Measurements from ENCODE around the gene CSNK1A1L. TPM values are rescaled to one million over a fixed set of nuclear protein-coding genes. Genes with fewer than 3 reads are reported as not detected.

Gene CSNK1A1L
- total RNA-seq, 4 donors from 2014 or later, result not detected

DNA sequence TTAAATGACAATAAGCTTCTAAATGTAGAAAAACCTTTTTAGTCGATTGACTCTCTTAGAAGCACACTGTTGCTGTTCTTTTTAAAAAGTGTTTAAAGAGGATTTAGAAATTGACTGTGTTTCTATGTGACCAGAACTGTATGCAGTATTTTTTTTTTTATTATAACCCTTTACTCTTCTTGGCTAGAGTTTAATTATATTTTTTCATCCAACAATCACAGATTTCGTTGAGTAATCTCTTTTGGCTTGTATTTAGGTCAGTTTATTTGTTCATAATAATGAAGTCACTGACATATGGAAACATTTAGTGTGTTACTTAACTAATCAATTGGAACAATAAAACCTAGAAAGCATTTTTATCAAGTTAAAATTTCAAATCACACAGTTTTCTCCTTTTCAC, 19.9 kb downstream of the CSNK1A1L start:
- TF ChIP-seq, protein P1, sequence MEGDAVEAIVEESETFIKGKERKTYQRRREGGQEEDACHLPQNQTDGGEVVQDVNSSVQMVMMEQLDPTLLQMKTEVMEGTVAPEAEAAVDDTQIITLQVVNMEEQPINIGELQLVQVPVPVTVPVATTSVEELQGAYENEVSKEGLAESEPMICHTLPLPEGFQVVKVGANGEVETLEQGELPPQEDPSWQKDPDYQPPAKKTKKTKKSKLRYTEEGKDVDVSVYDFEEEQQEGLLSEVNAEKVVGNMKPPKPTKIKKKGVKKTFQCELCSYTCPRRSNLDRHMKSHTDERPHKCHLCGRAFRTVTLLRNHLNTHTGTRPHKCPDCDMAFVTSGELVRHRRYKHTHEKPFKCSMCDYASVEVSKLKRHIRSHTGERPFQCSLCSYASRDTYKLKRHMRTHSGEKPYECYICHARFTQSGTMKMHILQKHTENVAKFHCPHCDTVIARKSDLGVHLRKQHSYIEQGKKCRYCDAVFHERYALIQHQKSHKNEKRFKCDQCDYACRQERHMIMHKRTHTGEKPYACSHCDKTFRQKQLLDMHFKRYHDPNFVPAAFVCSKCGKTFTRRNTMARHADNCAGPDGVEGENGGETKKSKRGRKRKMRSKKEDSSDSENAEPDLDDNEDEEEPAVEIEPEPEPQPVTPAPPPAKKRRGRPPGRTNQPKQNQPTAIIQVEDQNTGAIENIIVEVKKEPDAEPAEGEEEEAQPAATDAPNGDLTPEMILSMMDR (IDR thresholded peaks at IDR 0.05; ENCODE audit: low read depth), result no peak

- TF ChIP-seq, protein P1 (IDR thresholded peaks at IDR 0.05; ENCODE audit: low read depth), result no peak
These were observed 28.6 kb downstream of the CSNK1A1L start for GRCh38 chr13:37076818-37077217.

DNA sequence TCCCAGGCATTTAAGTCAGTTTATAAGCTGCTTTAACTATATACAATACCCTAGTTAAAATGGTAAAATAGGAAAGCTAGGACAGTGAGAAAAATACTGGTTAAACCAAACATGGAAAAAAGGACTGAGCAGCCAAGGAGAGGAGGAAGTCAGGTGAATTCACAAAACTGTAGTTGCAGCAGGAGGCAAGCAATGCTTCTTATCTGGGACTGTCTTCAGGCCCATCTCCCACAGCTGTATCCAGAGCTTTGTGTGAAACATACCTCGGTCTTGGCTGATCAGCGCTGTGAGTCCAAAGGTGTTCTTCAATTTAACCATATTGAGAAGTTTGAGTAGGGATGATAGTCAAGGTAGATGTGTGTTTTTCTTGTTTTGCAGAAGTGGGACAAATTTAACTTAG, 30.3 kb downstream of the CSNK1A1L start:
- TF ChIP-seq, protein P1 (IDR thresholded peaks at IDR 0.05; ENCODE audit: low read depth), result no peak

DNA sequence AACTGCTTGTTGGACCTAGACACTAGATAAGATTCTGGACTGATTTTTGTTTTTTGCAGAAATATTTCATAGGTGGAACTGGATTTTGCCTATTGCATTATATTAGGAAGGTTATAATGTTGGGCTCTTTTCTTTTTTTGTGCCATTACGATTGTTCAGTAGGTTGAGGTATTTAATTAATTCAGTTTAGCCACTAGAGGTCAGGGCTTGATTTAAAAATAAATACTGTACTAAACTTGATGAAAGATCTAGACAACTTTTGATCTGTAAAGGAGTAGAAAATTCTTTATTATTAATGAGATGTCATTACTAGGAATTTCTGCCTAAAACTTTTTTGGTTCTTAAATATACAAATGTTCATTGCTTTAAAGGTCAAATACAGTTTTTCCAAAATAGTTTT, 30.8 kb downstream of the CSNK1A1L start:
- TF ChIP-seq, protein P1 (IDR thresholded peaks at IDR 0.05; ENCODE audit: low read depth), result no peak

DNA sequence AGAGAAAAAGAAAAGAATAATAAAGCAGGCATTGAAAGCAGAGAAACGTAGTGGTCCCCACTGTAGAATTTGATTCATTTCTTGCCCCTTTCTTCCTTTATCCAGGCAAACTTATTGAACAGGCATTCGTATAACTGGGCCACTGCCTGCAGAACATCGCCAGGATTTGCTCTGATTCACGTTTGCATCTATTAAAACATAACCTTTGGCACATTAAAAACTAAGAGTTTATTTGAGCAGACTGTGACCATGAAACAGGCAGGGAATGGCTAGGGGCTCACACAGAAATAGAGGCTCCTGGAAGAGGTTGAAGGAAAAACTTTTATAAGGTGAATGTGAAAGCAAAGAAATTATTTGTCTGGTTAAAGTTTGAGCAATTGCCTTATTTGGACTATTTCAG, 33.4 kb downstream of the CSNK1A1L start:
- TF ChIP-seq, protein P1 (IDR thresholded peaks at IDR 0.05; ENCODE audit: low read depth), result no peak

DNA sequence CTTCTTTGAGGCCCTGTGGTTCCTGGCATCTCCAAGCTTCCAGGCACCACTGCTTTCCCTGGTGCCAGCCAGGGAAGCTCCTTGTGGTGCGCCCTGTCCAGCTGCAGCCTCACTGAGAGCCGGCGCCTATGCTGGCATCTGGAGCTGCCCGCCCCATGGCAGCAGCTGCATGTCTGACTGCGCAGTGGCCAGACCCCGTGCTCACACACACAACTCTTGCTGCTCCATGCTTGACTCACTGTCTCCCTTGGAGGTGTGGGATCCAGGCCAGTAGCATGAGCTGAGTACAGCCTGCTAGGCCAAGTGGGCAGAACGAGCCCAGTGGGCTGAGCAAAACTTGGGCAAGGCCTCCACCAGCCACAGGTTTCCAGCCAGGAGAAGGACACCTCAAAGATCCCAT, 34.5 kb downstream of the CSNK1A1L start:
- TF ChIP-seq, protein P1 (IDR thresholded peaks at IDR 0.05; ENCODE audit: low read depth), result no peak

GRCh38 chr13:37070145-37070695, 35.2 kb downstream of the CSNK1A1L start:
- TF ChIP-seq, protein P1 (IDR thresholded peaks at IDR 0.05; ENCODE audit: low read depth), result no peak
